Measurements from ENCODE around the gene CELF6.

Gene CELF6

DNA sequence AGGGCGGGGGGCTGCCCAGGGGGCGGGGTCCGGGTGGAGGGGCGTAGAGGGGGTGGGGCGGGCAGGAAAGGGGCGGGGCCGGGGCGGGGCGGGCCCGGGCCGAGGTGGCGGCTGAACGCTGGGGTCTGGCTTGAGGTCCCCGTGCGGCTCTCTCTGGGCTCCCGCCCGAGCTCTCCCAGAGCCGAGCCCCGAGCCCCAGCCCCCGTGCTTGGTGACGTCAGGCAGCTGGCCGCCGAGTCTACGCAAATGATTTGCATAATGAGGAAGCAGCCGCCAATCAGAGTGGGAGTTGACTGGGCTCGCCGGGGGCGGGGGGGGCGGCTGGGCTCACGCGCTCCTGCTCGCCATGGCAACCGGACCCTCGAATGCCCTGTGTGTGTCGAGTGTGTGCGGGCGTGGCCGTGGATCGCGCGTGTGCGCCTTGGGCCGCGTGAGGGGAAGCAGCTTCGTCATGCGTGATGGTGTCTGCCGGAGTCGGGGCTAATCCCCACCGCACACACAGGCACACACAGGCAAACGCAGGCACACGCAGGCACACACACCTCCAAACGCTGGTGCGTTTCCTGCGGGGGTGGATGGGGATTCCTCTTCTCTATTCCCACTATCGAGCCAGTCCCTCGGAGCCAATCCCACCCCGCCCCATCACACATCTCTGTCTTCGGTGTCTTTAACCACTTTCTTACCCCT lies at the start of gene CELF6:
CELF6 (minus strand) TSS at position 173 of the 687 bp plus-strand sequence. CDS start 283 bp downstream, outside the sequence.
- DNase-seq, result peak; percentile 74

DNA sequence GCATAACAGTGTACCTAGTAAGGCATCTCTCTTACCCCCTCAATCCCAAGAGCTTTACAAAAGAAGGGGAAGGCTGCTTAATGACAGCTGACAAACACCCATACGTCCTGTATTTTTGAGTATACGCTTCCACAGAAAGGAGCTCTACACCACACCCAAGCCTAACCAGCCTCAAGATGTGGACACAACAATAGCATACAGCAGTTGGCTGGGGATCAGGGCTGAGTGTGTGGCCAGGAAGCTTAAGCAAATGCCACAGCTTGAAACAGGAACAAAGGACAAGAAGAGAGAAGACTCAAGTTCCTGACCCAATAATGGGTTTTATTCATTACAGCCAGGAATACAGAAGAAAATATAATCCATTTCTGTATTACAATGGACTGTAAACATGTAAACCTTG lies 48.9 kb upstream of the CELF6 start:
- DNase-seq, result no peak

DNA sequence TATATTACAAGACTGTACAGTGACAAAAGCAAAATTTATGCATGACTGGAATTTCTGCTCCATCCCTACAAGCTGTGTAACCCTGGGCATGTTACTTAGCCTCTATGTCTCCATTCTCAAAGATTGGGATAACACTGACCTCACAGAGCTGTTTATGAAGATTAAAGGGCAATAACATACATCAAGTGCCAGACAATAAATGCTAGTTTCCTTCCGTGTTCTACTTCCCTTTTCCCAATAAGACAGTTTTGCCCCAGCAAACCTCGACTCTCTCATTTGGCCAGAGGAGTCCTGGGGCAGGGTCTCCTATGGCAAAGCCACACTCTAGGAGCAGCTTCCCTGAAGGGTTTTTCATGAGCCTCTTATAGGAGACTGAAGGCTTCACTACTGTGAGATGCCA lies 48.4 kb upstream of the CELF6 start:
- DNase-seq, result no peak

DNA sequence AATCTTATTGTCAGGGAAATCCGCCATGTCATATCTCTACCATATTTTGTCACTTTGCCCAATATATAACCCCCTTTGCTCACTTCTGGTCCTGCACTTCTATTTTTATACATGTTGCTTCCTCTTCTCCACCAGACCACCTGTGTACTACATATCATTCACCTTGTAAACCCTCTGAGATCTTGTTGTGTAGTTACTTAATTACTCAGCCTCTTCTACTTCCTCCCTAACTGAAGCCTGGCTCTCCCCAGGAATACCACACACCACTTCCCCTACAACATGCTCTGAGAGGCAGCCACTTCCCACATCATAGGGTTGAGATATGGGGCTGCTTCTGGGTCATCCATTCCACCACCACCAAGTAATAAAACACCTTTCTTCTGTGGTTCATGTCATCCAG lies 45.9 kb upstream of the CELF6 start:
- no peak for DNase-seq

DNA sequence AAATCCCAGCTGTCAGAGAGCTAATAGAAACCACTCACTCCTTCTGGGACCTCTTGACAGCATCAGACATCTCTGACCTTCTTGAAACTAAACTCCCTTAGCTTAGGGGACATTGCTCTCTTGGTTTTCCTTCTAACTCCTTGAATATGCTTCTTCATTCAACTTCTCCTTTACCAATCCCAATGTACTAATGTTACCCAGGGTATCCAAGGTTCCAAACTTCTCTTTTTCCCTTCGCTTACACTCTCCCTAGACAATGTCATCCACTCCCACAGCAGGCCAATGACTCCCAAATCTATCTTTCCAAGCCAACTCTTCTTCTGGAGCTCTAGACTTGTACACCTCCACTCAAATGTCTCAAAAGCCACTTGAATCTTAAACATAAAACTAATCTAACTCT lies 41.2 kb upstream of the CELF6 start:
- no peak for DNase-seq

DNA sequence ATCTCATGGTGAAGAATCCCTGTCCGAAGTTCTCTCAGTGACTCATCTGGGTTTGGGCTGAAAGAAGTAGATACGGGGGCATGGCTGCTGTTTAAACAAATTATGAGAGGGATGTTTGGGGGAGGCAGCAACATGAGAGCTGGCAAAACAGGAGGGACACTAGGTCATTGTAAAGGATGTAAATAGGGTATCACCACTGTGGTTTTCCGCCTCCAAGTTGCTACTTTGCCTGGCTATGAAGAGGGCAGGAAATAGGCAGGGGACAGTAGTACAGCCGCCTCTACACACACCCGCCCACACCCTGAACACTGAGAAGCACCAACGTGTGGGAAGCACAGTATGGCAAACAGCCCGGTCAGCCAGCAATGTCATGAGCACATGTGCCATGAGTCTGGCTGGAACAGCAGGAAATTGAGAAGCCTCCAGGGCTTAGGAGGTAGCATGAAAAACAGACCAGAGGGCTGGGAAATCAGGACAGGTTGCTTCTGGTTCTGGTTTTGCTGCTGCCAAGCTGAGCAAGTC lies 38.8 kb upstream of the CELF6 start:
- DNase-seq, result no peak

DNA sequence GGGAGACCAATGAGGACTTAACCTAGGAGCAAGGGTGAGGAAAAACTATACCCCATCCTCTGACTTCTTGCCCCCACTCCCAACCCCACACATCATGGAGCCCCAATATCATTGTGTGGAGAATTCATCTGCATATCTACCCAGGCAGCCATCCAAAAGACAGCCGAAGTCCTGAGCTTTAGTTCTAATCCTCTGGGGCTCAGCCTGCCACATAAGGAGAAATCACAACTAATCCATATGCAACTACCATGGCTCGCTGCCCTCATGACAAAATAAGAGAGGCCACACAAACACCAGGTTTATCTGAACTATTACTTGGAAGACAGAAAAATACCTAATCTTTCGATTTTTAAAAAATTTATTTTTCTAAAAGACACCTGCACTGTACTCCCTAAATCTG lies 38.2 kb upstream of the CELF6 start:
- DNase-seq, result no peak

DNA sequence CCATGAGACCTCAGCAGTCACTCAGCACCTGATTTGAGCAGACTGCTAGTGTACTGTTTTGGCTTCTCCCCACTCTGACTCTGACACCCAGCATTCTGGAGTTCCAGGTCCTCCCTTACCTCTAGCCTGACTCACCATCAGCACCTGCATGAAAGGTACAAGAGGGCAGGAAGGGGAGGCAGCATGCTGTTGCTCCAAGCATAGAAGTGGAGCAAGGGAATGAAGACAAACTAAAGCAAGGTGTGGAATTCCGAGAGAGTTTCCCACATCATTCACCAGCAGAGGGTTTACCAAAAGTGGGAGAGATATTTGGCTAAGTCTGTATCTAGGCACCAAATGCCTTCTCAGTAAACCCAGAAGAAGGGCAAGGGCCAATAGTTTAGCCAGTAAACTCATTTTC lies 34.5 kb upstream of the CELF6 start:
- DNase-seq, result no peak

DNA sequence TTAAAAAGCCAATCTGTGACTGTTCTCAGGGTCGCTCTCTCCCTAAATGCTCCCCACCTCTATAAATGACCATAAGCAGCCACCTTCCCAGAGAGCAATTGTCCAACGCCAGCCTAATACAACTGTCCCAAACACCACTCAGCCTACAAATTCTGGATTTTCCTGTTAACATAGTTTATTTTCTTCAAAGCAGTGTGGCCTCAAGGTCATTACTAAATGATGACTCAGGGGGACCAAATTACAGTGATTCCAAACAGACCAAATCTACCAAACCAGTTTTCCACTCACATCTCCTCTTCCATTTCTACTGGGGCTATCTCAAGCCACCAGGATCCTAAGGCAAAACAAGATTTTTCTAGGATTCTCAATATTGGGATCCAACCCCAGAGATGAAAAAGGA lies 33.3 kb upstream of the CELF6 start:
- no peak for DNase-seq

DNA sequence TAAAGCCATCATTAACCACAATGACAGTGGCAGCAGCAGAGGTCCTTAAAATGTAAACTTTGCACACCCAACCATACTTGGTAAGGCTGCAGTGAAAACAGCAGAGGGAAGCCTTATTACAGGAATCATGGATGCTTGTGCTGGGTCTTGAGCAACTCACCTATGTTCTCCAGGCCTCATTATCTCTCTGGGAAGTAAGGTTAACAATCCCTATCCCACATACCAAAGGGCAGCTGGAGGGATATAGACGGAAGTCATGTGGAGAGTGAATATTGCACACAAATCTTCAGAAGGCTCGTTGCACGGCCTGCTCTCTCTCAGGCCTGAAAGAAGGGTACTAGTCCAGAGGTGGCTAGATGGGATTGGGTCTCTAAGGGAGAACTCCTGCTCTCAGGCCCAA lies 25.8 kb upstream of the CELF6 start:
- no peak for DNase-seq

DNA sequence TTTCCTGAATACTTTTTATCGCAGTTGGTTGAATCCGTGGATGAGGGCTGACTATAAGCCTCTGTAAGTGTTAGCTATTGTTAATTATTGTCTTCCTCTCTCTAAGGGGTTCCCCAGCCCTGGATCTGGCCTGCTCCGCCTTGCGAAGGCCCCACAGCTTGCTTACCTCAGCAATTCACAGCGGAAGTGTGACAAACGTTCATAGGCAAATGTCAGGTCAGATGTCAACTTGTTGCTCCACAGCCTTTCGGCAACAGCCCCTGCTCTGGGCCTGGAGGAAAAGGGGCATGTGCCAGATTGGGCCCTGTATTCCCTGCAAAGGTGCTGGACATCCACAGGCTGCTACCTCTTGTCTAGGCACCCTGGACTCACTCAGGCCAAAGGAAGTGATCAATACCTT lies 25.3 kb upstream of the CELF6 start:
- DNase-seq, result no peak

DNA sequence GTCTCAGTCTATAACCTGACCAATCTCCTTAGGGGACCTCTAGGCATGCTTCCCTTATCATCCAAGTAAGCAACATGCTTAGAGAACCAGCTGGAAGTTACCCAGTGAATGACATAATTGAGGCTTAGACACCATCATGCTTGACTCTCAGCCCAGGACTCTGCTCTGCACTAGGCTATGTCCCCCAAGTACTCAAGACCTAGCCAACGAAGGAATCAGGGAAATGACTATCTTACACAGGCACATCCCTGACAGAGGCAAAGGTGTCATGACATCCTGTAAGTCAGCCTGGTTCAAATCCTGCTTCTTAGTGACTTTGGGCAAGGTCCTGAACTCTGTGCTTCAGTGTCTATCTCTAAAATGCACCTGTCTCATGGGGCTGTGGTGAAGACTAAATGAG lies 24.6 kb upstream of the CELF6 start:
- no peak for DNase-seq

DNA sequence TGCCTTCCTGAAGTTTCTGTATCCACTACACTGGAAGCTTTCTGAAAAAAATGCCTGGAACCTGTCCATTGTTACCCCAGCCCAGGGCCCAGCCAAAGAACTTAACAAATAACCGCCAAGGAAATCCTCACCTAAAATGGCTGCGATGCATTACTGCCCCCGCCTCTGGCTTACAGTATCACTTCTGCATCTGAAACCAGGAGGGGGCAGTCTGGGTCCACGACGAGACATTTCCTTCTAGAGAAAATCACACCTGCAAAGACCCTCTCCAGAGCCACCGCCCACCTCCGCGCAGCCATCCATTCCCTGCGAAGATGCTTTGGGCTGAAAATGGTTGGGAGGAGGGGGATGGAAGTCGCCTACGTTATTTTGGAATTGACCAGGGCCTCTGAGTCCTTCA lies 22.4 kb upstream of the CELF6 start:
- peak; percentile 12 for DNase-seq

DNA sequence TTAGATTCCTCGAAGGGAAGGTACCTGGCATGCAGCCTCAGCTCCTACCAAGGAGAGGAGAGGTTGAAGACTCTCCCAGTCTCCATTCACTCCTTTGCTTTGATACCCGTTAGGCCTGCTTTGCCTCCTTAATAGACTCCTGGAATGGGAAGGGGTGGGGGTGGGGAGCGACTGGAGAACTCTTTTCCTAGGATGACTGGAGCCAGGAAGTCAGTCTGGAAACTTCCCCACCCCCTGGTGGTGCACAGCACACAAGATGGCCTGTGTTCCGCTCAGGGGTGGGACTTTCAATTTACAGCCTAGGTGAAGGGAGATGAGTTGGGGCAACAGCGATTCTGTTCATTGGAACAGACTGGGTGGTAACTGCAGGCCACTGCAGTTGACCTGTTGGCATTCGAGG lies 21.4 kb upstream of the CELF6 start:
- no peak for DNase-seq

DNA sequence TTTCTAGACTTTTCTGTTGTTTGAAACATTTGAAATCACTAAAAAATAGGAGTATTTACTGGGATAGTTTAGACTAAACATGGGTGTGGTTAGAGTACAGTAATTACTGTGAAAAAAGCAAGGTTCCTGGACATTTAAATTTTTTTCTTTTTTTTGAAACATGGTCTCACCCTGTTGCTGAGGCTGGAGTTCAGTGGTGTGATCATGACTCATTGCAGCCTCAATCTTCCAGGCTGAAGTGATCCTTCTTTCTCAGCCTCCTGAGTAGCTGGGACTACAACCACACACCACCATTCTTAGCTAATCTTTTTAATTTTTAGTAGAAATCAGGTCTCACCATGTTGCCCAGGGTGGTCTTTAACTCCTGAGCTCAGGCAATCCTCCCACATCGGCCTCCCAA lies 20.4 kb upstream of the CELF6 start:
- DNase-seq, result no peak

DNA sequence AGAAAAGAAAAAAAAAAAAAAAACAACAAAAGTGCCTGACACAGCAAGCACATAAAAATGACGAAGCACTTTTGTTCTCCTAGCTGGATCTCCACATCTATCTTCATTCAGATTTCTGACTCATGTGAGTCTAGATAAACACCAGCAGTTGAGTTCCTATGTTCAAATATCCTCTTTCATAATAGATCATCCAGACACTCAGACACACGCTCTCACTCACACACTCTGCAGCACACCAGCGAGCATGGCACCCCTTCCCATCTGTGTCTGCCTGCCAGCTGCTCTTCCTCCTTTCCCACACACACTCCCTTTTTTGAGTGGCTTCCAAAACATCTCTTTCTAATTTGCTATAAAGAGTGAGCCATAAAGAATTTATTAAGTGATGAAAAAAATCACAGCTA lies 19.8 kb upstream of the CELF6 start:
- no peak for DNase-seq

DNA sequence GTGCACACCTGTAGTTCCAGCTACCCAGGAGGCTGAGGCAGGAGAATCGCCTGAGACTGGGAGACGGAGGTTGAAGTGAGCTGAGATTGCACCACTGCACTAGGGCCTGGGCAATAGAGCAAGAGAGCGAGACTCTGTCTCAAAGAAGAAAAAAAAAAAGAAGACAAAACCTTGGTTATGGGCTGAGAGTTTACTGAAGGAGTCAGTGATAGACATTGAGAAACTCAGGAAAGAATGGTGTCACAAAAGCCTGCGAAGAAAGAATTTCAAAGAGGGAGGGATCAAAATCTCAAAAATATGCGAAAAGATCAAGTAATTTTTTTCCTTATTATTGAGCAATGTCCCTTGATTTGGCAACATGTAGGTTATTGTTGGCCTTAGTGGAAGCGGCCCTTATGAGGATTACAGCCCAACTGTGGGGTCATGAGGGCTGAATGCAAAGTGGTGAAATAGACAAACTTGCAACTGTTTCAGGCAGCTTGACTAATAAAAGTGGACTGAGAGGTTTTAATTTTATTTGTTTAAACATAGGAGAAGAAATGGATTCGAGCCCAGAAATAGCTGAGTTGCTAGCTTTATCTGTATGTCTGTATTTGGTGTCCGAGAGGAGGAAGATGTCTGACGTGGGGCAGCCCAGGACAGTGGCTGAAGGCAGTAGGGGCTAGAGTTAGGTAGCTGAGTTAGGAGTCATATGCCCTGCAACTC lies 18.8 kb upstream of the CELF6 start:
- DNase-seq, result no peak

DNA sequence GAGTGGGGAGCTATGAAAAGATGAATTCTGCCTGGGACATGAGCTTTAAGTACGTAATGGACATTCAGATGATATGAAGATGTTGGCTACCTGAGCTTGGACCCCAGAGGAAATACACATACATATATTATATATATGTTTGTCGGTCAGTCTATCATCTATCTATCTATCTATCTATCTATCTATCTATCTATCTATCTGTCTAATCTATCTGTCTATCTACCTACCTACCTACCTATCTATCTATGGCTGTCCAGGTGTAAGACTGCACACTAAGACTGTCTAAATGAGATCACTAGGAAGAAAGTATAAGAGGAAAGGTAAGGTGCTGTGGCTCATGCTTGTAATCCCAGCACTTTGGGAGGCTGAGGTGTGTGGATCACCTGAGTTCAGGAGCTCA lies 18.2 kb upstream of the CELF6 start:
- no peak for DNase-seq

DNA sequence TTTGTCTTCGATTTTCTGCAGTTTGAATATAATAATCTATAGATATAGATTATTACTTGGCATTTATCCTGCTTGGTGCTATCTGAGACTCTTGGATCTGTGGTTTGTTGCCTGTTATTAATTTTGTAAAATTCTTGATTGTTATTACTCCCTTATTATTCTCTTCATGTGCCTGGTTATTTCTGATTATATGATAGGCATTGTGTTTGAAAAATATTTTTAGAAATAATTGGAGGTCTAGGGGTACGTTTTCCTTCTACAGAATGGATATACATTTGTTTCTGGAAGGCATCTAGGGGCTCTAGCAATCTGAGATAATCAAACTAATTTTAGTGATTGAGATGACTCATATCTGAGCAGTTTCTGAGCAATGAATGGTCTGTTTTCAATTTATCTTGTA lies 14.9 kb upstream of the CELF6 start:
- no peak for DNase-seq

DNA sequence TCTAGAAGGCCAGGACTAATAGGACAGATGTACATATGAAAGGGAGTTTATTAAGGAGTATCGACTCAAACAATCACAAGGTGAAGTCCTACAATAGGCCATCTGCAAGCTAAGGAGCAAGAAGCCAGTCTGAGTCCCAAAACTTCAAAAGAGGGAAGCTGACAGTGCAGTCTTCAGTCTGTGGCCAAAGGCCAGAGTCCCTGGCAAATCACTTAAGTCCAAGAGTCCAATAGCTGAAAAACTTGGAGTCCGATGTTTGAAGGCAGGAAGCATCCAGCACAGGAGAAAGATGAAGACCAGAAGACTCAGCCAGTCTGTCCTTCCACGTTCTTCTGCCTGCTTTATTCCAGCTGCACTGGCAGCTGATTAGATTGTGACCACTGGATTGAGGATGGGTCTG lies 11.1 kb upstream of the CELF6 start:
- no peak for DNase-seq

DNA sequence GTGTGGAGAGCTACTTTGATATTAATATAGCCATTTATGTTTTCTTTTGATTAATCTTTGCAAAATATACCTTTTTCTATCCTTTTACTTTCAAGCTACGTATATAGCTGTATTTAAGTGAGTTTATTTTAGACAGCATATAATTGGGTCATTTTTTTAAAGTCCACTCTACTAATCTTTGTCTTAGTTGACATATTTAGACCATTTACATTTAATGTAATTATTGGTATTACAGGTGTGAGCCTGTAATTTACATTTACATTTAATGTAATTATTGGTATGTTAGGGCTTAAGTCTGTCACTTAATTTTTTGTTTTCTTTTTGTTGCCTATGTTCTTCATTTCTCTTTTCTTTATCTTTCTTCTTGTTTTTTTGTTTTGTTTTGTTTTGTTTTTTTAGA lies 3.8 kb upstream of the CELF6 start:
- no peak for DNase-seq

DNA sequence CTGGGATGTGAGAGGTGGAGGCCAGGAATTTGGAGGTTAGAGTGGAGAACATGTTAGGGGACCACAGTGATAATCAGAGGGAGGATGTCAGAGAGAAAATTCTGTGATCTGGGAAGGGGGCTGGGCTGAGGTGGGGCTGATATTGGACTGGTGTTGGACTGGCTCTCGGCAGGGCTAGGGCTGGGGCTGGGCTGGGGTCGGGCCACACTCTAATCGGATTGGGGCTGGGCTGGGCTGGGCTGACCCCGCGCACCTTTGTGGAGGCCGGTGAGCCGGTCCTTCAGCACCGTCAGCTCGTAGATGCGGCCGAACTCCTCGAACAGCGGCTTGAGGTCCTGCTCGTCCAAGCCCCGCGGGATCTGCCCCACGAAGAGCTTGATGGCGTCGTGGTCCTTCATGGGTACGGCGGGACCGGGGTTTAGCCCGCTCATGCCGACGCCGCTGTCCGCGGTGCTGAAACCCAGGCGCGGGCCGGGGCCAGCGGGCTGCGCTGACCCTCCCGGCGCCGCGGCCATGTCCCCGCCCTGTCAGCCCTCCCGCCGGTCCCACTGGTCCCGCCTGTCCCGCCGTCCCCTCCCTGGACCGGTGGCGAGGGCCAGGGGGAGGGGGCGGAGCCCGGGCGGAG lies 485 bp downstream of the CELF6 start:
- DNase-seq, result peak; percentile 34

DNA sequence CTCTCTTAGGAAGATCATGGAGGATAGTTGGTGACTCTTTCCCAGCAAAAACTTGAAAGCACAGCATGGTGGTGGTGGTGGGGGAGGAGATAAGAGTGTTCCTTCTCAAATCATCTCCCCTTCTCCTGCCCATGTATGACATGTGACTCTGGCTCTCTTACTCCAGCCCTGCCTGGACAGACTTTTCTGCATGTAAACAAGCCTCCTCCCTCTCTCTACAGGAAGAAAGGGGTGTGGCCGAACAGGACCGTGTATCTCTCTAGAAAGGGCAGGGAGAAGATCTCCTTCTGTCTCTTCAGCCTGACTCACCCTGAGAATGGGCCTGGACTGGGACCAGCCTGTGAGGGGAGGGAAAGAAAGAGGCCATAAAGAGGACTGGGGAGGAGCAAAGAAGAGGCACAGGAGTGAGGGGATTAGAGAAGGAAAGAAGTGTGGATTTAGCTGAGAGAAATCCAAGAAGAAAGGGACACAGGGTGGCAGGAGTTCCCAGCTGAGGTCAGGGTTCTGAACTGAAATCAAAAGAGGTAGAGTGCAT lies 1.5 kb downstream of the CELF6 start:
- no peak for DNase-seq
